ENCODE measurements around the gene GPR15.

DNA sequence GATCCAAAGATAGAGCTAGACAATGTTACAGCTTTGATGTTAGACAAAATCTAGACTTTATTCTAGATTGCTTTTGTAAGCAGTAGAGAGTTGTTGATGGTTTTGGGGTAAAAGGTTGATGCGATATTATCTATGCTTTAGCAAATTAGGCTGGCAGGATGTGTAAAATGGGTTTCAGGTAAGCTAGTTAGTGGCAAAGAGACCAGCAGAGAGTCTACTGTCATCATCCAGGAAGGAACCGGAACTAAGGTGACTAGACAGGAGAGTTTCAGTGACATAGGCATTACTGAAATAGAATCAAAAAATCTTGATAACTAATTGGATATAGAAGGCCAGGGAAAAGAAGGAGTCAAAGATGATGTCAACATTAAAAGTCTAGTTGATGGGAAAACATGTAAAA is 23.2 kb upstream of the GPR15 start:
- TF ChIP-seq, protein P1, sequence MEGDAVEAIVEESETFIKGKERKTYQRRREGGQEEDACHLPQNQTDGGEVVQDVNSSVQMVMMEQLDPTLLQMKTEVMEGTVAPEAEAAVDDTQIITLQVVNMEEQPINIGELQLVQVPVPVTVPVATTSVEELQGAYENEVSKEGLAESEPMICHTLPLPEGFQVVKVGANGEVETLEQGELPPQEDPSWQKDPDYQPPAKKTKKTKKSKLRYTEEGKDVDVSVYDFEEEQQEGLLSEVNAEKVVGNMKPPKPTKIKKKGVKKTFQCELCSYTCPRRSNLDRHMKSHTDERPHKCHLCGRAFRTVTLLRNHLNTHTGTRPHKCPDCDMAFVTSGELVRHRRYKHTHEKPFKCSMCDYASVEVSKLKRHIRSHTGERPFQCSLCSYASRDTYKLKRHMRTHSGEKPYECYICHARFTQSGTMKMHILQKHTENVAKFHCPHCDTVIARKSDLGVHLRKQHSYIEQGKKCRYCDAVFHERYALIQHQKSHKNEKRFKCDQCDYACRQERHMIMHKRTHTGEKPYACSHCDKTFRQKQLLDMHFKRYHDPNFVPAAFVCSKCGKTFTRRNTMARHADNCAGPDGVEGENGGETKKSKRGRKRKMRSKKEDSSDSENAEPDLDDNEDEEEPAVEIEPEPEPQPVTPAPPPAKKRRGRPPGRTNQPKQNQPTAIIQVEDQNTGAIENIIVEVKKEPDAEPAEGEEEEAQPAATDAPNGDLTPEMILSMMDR (IDR thresholded peaks at IDR 0.05) = no peak
- no peak for TF ChIP-seq ZFX (IDR thresholded peaks at IDR 0.05; ENCODE audit: borderline replicate concordance)

All from 22Rv1 (cell line).